ENCODE measurements around the gene RGCC. TPM values are rescaled to one million over a fixed set of nuclear protein-coding genes. Genes with fewer than 3 reads are reported as not detected.
"Not testable (repeated sequence)": the region's sequence is repeated elsewhere in the genome, so short reads cannot be mapped to it uniquely, and the experiment has no call there.

RGCC gene
- total RNA-seq, 1 donor from 2014 or later, result 9.7 TPM

GRCh38 chr13:41426047-41426446, 31.3 kb upstream of the RGCC start:
- TF ChIP-seq, protein P1, sequence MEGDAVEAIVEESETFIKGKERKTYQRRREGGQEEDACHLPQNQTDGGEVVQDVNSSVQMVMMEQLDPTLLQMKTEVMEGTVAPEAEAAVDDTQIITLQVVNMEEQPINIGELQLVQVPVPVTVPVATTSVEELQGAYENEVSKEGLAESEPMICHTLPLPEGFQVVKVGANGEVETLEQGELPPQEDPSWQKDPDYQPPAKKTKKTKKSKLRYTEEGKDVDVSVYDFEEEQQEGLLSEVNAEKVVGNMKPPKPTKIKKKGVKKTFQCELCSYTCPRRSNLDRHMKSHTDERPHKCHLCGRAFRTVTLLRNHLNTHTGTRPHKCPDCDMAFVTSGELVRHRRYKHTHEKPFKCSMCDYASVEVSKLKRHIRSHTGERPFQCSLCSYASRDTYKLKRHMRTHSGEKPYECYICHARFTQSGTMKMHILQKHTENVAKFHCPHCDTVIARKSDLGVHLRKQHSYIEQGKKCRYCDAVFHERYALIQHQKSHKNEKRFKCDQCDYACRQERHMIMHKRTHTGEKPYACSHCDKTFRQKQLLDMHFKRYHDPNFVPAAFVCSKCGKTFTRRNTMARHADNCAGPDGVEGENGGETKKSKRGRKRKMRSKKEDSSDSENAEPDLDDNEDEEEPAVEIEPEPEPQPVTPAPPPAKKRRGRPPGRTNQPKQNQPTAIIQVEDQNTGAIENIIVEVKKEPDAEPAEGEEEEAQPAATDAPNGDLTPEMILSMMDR (conservative IDR thresholded peaks at IDR 0.05; ENCODE audit: low read depth, low read length), result no peak
- H3K4me3 ChIP-seq (ENCODE audit: low read depth, low read length), result no peak overlapping the region
- no peak for DNase-seq (ENCODE audit: low read depth)

DNA sequence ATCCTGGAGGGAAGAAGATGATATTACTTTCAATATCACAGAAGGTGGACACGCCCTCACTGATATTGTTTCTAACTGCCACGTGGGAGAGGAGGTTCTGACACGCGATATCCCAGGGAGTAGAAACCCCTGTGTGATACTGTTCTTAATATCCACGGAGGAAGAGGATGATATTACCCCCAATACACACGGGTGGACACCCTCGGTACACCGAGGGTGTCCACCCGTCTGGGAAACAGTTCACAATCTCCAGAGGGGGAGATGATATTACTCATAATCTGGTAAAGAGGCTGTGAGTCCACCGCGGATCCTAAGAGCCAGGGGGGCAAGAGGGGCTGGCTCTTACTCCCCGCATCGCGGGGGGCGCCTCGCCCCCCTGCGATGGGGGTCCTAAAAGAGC, 29.7 kb upstream of the RGCC start:
- peak overlapping the region; percentile 15 for H3K4me3 ChIP-seq (ENCODE audit: low read depth, low read length)
- TF ChIP-seq, protein P1 (conservative IDR thresholded peaks at IDR 0.05; ENCODE audit: low read depth, low read length), result no peak
- no peak for DNase-seq (ENCODE audit: low read depth)

DNA sequence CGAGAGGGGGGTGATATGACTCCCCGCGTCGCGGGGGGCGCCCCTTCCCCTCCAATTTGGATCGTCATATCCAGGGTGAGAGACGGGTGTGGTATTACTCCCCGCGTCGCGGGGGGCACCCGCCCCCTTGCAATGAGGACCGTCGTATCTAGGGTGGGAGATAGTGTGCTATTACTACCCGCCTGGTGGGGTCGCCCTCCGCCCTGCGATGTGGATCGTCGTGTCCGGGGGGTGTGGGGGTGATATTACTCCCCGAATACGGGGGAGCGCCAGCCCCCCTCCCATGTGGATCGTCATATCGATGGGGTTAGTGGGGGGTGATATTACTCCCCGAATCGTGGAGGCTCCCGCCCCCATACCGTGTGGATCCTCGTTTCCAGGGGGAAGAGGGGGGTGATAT, 29.2 kb upstream of the RGCC start:
- TF ChIP-seq, protein P1 (conservative IDR thresholded peaks at IDR 0.05; ENCODE audit: low read depth, low read length), result peak; percentile 42
- no peak for DNase-seq (ENCODE audit: low read depth)
- H3K4me3 ChIP-seq (ENCODE audit: low read depth, low read length), result peak overlapping the region; percentile 15

DNA sequence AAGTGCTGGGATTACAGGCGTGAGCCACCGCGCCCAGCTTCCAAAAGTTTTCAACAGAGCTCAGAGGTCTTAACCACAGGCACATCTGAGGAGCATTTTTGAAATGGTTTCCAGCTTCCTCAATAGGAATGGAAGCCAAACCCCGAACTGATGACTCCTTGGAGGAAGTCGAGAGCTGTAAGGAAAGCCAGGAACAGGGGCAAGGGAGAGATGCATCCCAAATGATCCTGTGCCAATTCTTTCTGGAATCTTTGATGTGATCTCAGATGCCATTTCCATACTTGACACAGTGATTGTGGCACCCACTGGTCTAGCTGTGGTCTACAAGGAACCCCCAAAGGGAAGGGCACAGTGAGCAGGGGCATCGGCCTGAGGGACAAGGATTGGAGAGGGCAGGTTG, 23.3 kb upstream of the RGCC start:
- not testable (repeated sequence) for DNase-seq (ENCODE audit: low read depth); H3K4me3 ChIP-seq (ENCODE audit: low read depth, low read length)

DNA sequence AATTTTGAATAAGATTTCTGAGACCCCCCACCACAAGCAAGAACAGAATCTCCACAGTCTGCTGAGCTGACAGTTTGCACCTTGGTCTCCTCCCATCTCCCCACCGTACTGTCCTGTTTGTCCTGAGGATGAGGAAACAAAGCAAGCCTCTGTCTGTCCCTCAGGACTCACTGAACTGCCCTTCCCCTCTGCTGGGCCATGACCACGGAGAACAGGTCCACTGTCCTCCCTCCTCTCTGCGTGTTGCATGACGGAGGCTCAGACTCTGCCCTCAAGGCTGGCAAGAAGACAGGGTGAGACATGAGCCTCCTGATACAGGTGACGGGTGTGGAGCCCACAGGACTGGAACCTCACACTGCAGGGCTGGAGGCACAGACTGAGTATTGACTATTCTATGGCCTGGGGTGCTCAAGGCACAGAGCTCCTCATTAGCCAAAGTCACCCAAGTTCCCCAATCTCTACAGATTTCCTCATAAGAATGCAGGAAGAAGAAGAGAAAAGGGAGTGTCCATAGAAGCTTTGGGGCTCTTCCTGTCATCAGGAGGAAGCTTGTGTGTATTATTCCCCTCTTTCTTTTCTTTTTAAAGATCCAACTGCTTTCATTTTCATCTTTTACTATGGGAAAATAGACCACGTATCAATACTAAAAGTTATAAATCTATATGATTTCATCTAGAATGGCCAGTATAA, 22.4 kb upstream of the RGCC start:
- TF ChIP-seq, protein P1 (conservative IDR thresholded peaks at IDR 0.05; ENCODE audit: low read depth, low read length), result no peak
- no peak for DNase-seq (ENCODE audit: low read depth)

DNA sequence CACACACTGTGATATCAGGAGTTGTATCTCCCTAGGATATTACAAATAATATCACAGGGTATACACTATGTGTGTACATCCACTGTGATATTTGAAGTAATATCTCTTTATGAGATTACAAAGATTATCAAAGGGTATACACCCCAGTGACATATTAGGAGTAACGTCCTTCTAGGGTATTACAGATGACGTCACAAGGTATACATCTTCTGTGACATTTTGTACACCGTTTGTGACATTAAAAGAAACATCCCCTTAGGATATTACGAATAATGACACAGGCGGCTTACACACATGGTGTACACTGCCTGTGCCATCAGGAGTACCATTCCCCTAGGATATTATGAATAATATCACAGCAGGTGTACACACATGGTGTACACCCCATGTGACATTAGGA, 13.4 kb upstream of the RGCC start:
- H3K4me3 ChIP-seq (ENCODE audit: low read depth, low read length), result no peak overlapping the region
- no peak for DNase-seq (ENCODE audit: low read depth)
- TF ChIP-seq, protein P1 (conservative IDR thresholded peaks at IDR 0.05; ENCODE audit: low read depth, low read length), result no peak

More for the DNA sequence above, 22.4 kb upstream of the RGCC start:
- no peak overlapping the region for H3K4me3 ChIP-seq (ENCODE audit: low read depth, low read length)

- TF ChIP-seq, protein P1 (conservative IDR thresholded peaks at IDR 0.05; ENCODE audit: low read depth, low read length), result no peak
- DNase-seq (ENCODE audit: low read depth), result no peak
- no peak overlapping the region for H3K4me3 ChIP-seq (ENCODE audit: low read depth, low read length)
Observed at GRCh38 chr13:41452462-41452861, 4.9 kb upstream of the RGCC start.
